Kidney epithelial cell (primary cell): Measurements from ENCODE around the gene KRTAP12-2. TPM values are rescaled to one million over a fixed set of nuclear protein-coding genes. Genes with fewer than 3 reads are reported as not detected.

Source experiments
- DNase-seq: peaks from one replicate; pipeline ENCODE4 v3.0.0-alpha.2; 2010; ENCODE audit warnings: low read depth
- H3K27me3 ChIP-seq: 2 replicates; pipeline ENCODE4 v1.6.0; 2011; ENCODE audit warnings: low read length; ENCODE audit not compliant: control insufficient read depth, insufficient read depth
- H3K36me3 ChIP-seq: 2 replicates; pipeline ENCODE4 v1.5.1; 2011; ENCODE audit warnings: low read length; ENCODE audit not compliant: control insufficient read depth, insufficient read depth
- H3K4me3 ChIP-seq: 2 replicates; pipeline ENCODE4 v1.5.1; 2011; ENCODE audit warnings: low read depth, mild to moderate bottlenecking, control low read depth, low read length
- CTCF ChIP-seq: IDR thresholded peaks from 2 replicates; pipeline ENCODE4 v1.5.1; 2011; ENCODE audit warnings: mild to moderate bottlenecking, moderate library complexity, low read length, control low read depth, inconsistent platforms; ENCODE audit not compliant: insufficient read depth, poor library complexity, severe bottlenecking
- total RNA-seq: library from RNA; depleted of rRNA; stranded (reverse); fragments of >200 nt; gene quantifications from 2 replicates; pipeline ENCODE4 v1.2.3, GENCODE V29; 2015

The KRTAP12-2 gene
- total RNA-seq, 1 donor from 2014 or later: not detected

GRCh38 chr21:44711327-44712202 lies 44.8 kb upstream of the KRTAP12-2 start, which contains the start of gene TSPEAR:
TSS of gene TSPEAR (minus strand) at chr21:44711572. CDS start at chr21:44711514, 58 bp downstream.
- no peak for TF ChIP-seq CTCF
- no peak within 1 kb of the TSS for H3K4me3 ChIP-seq
- H3K27me3 ChIP-seq: peaks cover 70% of the 10 kb centered on the region
- no peaks in the 10 kb centered on the region for H3K36me3 ChIP-seq
- no peak for DNase-seq

- DNase-seq: no peak
- H3K27me3 ChIP-seq: peaks cover 77% of the 10 kb centered on the region
Observed at GRCh38 chr21:44710756-44711326, 44.1 kb upstream of the KRTAP12-2 start.

DNA sequence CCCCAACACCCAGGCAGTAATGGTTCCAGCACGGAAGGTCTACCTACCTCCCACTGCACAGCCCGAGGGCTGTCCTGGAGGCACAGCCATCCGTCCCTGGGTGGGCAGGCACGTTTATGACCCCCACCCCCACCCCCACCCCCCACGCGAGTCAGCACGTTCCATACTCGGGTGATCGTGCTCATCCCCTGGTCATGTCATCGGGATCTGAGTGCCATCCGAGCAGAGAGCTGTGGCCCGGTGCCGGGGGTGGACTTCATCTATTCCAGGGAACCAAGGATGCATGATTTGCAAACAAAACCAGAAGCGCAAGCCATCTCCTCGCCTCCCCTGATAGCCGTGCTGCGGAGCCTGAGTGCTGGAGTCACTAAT lies 43.6 kb upstream of the KRTAP12-2 start:
- Histone ChIP-seq H3K36me3 (no peaks in the 10 kb centered on the region), H3K4me3 (no peak overlapping the region), H3K27me3 (peaks cover 76% of the 10 kb centered on the region)
- no peak for TF ChIP-seq CTCF
- no peak for DNase-seq

More at GRCh38 chr21:44710756-44711326, 44.1 kb upstream of the KRTAP12-2 start:
- H3K36me3 ChIP-seq: no peaks in the 10 kb centered on the region
- H3K4me3 ChIP-seq: no peak overlapping the region
- no peak for TF ChIP-seq CTCF

- TF ChIP-seq CTCF: no peak
- Histone ChIP-seq H3K27me3 (peaks cover 78% of the 10 kb centered on the region), H3K36me3 (no peaks in the 10 kb centered on the region), H3K4me3 (no peak overlapping the region)
- no peak for DNase-seq
Observed at GRCh38 chr21:44709426-44710293, 42.9 kb upstream of the KRTAP12-2 start.

DNA sequence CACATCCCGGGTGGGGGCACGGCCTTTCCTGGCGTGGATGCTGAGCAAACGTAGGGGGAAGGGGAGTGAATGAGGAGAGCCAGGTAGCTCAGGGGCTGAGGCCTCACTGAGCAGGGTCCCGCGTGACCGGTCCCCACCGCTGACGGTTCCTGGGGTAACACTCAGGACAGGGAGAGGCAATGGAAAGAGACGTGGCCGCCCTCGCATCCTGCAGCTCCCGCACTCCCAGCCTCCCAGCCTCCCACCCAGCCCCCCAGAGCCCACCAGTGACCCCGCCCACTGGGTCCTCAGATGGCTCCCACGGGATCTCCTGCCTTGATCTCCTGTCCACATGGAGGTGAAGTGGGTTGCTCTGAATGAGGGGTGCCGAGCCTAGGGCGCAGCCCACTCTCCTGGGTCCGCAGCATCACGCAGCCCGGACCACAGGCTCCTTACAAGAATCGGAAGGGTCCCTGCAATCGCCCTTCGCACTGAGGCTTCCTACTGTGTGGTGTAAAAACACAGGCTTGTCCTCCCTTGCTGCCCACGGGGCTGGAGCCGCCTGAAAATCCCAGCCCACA lies 42.2 kb upstream of the KRTAP12-2 start:
- peaks cover 83% of the 10 kb centered on the region for H3K27me3 ChIP-seq
- no peak for DNase-seq

More for the DNA sequence above, 42.2 kb upstream of the KRTAP12-2 start:
- no peak overlapping the region for H3K4me3 ChIP-seq
- no peak for TF ChIP-seq CTCF
- H3K36me3 ChIP-seq: no peaks in the 10 kb centered on the region
